ENCODE data around the gene CHPF2.

CHPF2 gene, protein sequence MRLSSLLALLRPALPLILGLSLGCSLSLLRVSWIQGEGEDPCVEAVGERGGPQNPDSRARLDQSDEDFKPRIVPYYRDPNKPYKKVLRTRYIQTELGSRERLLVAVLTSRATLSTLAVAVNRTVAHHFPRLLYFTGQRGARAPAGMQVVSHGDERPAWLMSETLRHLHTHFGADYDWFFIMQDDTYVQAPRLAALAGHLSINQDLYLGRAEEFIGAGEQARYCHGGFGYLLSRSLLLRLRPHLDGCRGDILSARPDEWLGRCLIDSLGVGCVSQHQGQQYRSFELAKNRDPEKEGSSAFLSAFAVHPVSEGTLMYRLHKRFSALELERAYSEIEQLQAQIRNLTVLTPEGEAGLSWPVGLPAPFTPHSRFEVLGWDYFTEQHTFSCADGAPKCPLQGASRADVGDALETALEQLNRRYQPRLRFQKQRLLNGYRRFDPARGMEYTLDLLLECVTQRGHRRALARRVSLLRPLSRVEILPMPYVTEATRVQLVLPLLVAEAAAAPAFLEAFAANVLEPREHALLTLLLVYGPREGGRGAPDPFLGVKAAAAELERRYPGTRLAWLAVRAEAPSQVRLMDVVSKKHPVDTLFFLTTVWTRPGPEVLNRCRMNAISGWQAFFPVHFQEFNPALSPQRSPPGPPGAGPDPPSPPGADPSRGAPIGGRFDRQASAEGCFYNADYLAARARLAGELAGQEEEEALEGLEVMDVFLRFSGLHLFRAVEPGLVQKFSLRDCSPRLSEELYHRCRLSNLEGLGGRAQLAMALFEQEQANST

GRCh38 chr7:151232091-151232916 is at the start of gene CHPF2:
Gene CHPF2, plus strand, starts transcription at chr7:151232483. Its CDS starts 1,529 bp downstream, at chr7:151234012.
- peak; percentile 94 for DNase-seq

- DNase-seq, result no peak
Observed at GRCh38 chr7:151185762-151186639, 46.3 kb upstream of the CHPF2 start.

DNA sequence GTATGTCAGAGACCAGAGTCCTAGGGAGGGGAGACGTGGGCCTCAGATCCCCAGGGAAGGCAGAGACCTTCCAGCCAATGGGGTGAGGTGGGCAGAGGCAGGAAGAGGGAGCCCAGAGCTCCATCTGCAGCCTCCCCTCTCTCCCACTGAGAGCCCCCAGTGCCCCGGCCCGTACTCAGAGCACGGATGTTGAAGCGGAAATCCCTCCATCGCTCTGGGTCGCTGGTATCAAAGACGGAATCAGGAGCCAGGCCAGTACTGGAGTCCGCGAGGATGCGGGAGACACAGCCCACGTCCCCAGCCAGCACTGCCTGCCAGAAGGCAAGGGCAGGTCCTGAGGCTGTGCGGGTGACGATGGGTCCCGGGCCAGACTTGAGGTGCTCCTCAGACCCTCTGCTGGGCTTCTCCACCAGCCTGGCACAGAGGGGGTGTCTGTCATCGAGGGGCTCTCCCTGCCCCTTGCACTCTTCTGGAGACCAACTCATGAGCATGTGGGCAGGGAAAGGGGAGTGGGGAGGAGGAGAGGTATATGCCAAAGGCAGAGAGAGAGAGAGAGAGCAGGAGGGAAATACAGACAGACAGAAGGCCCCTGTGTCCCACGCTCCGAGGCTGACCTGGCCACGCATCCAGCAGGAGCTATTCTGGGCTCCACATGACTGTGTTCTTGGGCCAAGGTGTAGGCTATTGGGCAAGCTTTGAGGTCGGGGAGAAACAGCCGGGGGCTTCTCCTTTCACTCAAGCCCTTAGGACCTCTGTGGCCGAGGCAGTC is 45.5 kb upstream of the CHPF2 start, which contains the start of gene ASB10:
ASB10 (minus strand) TSS at position 611 of the 769 bp plus-strand sequence; CDS start at position 491, 120 bp downstream.
- DNase-seq, result no peak

- DNase-seq, result no peak
Observed at GRCh38 chr7:151187409-151188251, 44.7 kb upstream of the CHPF2 start.

DNA sequence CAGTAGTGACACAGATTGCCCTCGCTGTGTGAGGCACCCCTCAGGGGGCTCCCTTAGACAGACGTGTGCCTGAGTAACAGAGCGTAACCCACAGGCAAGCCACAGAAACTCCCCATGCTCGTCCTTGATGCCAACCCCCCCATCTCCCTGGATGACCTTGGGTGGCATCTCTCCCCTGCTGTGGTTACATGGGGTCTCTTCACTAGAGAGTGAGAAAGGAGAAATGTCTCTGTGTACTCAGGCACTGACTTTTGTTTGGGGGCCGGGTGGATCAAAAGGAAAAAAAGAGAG is 44.1 kb upstream of the CHPF2 start:
- DNase-seq, result no peak

- DNase-seq, result no peak
Observed at GRCh38 chr7:151189038-151189437, 43.2 kb upstream of the CHPF2 start.

DNA sequence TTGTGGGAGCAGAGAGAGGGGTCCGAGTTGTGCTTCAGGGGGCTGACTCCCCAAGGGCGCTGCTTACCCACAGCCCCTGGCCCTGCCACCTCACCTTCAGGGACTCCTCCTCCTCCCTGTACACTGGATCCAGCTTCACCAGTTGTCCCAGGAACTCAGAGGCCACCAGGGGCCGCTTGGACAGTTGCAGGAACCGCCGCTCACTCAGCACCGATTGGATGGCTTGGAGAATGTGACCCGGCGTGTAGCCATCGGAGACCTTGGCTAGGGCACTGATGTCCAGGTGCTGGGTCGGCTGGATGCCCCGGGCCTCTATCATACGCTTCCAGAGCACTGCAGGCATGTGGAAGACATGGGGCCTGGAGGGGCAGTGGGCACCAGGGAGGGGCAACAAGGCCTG is 40.7 kb upstream of the CHPF2 start:
- DNase-seq, result no peak

DNA sequence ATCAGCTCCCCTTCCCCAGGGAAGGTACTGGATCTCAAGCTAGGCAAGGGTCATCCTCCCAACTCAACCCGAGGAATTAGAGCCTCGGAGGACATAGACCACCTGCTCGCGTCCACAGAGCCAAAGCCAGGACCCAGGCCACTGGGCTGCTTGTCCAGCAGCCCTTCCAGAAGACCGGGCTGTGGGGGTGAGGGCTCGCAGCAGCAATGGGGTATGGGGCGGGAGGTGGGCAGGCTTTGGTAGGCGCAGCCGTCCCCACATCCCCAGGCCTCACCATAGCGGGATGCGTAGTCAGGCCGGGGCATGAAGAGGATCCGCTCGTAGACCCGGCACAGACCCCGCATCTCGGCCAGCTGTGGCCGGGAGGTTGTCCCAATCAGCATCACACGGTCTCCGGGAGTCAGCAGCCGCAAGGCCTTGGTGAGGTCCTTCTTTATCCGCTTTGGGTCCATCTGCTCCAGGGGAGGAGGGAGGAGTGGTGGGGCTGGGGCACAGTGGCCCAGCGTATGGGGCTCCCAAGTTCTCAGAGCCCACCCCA is 40.2 kb upstream of the CHPF2 start:
- DNase-seq, result no peak

DNA sequence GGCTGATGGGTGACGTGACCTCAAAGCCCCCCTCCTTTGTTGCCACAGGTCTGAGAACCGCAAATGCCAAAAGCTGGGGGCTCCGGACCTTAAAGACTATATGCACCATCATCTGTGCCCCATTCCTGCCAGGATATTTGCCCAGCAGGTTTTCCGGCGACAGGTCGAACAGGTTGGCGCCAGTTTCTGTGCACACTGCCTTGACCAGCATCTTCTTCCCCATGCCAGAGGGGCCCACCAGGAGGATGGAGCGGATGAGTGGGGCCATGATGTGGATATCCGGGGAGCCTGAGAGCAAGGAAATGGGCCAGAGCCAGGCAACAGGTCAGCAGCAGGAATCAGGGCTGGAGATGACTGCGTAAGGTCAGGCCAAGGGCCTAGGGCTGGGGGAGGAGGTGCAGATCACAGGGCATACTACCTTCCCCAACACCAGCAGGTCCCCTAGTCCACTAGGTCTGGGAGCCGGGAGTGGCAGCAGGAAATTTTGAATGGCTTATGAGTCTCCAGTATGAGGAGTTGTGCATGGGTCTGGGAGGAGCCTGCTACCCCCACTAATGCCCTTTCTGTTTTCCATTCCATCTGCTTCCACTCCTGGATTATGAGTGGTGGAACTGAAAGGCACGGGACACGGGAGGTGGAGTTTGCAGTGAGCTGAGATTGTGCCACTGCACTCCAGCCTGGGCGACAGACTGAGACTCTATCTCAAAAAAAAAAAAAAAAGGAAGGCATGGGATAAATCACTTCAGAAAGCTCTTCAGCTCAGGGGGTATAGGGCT is 38.9 kb upstream of the CHPF2 start:
- no peak for DNase-seq

DNA sequence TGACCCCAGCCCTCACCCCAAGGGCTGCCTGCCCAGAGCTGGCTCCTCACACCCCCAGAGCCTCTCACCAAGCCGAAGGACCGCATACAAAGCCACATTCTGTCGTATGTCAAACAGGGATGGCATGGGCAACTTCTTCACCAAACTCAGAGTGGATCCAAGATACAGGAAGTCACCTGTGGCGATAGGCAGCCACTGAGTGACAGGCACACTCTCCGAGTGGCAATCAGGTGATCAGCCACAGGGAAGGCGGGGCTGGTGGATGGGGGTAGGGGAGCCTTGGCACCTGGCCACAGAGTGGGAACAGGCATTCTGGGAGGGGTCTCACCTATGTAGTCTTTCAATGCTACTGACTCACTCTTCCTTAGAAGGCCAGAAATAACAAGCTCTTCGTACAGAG is 38.1 kb upstream of the CHPF2 start:
- DNase-seq, result no peak

GRCh38 chr7:151195616-151196450 is 36.5 kb upstream of the CHPF2 start:
- DNase-seq, result no peak

- no peak for DNase-seq
Observed at GRCh38 chr7:151197932-151198331, 34.4 kb upstream of the CHPF2 start.

GRCh38 chr7:151198945-151199848 is 33.1 kb upstream of the CHPF2 start:
- DNase-seq, result no peak

- no peak for DNase-seq
Observed at GRCh38 chr7:151201344-151201743, 30.9 kb upstream of the CHPF2 start.

- DNase-seq, result no peak
Observed at GRCh38 chr7:151201751-151202150, 30.5 kb upstream of the CHPF2 start.

DNA sequence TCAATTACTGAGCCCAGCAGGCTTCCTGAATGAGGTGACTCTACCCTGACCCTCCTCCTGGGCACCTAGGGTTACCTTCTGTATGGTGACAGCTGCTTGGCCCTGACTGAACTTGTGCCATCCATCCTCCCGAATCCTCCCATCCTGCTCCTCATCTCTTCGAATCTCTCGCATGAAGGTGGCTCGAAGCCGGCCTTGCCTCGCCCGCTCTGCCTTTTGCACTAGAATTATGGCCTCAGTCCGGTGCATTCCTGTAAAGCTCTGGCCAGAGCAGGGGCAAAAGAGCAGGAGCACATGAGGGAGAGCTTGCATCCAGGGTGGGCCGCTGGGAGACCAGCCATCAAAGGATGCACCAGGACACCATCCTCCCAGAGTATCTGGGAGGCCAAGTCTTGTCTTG is 29.4 kb upstream of the CHPF2 start:
- no peak for DNase-seq

GRCh38 chr7:151204383-151205032 is 27.8 kb upstream of the CHPF2 start:
- no peak for DNase-seq
